RWPE2 (cell line): ENCODE data around the gene RFX7.

Experiments
- ATAC-seq: fragments of 200-7000 bp; cut with Tn5 transposase; 3 replicates; pipeline ENCODE4 v1.9.1; 2021; ENCODE audit warnings: low read depth
- DNase-seq: peaks from one replicate; pipeline ENCODE4 v3.0.0-alpha.2; 2020; ENCODE audit warnings: low spot score
- H3K27ac ChIP-seq: fragments of 450-650 bp; 2 replicates; pipeline ENCODE4 v1.5.1; 2017; ENCODE audit warnings: mild to moderate bottlenecking; ENCODE audit not compliant: poor library complexity, severe bottlenecking
- H3K27me3 ChIP-seq: fragments of 250-450 bp; sonication (Bioruptor Pico); 2 replicates; pipeline ENCODE4 v1.5.1; 2021; ENCODE audit warnings: mild to moderate bottlenecking, moderate library complexity; ENCODE audit not compliant: insufficient read depth, poor library complexity, severe bottlenecking
- H3K36me3 ChIP-seq: fragments of 250-450 bp; sonication (Bioruptor Pico); 2 replicates; pipeline ENCODE4 v1.5.1; 2020; ENCODE audit warnings: low read depth, mild to moderate bottlenecking, moderate library complexity
- H3K4me1 ChIP-seq: fragments of 250-450 bp; sonication (Bioruptor Pico); 2 replicates; pipeline ENCODE4 v1.5.1; 2021; ENCODE audit warnings: mild to moderate bottlenecking, moderate library complexity; ENCODE audit not compliant: insufficient read depth, poor library complexity, severe bottlenecking
- H3K4me3 ChIP-seq: fragments of 250-450 bp; sonication (Bioruptor Pico); 2 replicates; pipeline ENCODE4 v1.5.1; 2021; ENCODE audit warnings: mild to moderate bottlenecking, moderate library complexity; ENCODE audit not compliant: severe bottlenecking
- H3K9me3 ChIP-seq: fragments of 250-450 bp; sonication (Bioruptor Pico); 2 replicates; pipeline ENCODE4 v1.5.1; 2021; ENCODE audit warnings: mild to moderate bottlenecking, moderate library complexity; ENCODE audit not compliant: severe bottlenecking
- TF ChIP-seq, protein P1 (sequence below): fragments of 450-650 bp; IDR thresholded peaks from one replicate; pipeline ENCODE4 v1.5.1; 2017; ENCODE audit warnings: mild to moderate bottlenecking, moderate library complexity; ENCODE audit not compliant: poor library complexity, severe bottlenecking

RFX7 gene

DNA sequence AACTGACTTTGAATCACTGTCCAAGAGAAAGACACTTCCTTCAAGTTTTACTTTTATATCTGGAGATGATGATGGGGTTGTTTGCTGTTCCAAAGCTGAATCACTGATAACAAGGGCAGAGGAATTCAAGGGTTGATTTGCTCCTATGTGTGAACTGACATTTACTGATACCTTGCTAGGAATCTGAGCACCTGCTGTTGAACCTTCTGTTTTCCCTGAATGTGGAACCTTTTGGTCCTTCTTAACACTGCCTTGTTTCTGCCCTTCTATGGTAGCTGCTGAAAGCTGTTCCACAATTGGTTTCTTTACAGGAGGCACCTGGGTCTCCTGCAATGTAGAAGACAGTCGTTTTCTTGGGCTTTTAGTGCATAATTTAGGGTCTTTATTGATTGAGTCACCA lies 148.3 kb downstream of the RFX7 start:
- DNase-seq = no peak
- TF ChIP-seq, protein P1, sequence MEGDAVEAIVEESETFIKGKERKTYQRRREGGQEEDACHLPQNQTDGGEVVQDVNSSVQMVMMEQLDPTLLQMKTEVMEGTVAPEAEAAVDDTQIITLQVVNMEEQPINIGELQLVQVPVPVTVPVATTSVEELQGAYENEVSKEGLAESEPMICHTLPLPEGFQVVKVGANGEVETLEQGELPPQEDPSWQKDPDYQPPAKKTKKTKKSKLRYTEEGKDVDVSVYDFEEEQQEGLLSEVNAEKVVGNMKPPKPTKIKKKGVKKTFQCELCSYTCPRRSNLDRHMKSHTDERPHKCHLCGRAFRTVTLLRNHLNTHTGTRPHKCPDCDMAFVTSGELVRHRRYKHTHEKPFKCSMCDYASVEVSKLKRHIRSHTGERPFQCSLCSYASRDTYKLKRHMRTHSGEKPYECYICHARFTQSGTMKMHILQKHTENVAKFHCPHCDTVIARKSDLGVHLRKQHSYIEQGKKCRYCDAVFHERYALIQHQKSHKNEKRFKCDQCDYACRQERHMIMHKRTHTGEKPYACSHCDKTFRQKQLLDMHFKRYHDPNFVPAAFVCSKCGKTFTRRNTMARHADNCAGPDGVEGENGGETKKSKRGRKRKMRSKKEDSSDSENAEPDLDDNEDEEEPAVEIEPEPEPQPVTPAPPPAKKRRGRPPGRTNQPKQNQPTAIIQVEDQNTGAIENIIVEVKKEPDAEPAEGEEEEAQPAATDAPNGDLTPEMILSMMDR = no peak
- ATAC-seq = no peak
- Histone ChIP-seq H3K27ac (no peak overlapping the region), H3K4me1 (no peaks in the 10 kb centered on the region), H3K27me3 (no peaks in the 10 kb centered on the region), H3K4me3 (no peak overlapping the region), H3K9me3 (no peaks in the 10 kb centered on the region), H3K36me3 (peaks cover 94% of the 10 kb centered on the region)

DNA sequence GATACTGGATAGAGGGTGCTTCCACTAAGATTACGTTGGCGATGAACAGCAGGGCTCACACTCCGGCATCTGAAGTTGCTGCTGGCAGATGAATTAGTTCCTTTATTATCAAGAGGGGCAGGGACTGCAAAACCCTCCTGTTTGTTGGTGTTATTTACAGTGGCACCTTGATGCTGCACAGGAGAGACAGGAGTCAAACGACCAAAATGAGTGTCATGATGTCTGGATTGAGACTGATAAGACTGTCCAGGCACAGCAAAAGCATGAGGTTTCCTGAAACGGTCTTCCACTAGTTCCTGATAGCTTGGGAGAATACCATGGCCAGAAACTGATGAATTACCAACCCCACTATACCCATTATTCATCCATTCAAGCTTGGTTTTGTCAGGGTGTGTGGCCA lies 149.5 kb downstream of the RFX7 start:
- H3K27me3 ChIP-seq = no peaks in the 10 kb centered on the region
- H3K4me1 ChIP-seq = no peaks in the 10 kb centered on the region
- H3K36me3 ChIP-seq = peaks cover 92% of the 10 kb centered on the region
- TF ChIP-seq, protein P1 = no peak
- ATAC-seq = no peak
- no peak for DNase-seq
- H3K27ac ChIP-seq = no peak overlapping the region
- no peaks in the 10 kb centered on the region for H3K9me3 ChIP-seq
- H3K4me3 ChIP-seq = no peak overlapping the region

DNA sequence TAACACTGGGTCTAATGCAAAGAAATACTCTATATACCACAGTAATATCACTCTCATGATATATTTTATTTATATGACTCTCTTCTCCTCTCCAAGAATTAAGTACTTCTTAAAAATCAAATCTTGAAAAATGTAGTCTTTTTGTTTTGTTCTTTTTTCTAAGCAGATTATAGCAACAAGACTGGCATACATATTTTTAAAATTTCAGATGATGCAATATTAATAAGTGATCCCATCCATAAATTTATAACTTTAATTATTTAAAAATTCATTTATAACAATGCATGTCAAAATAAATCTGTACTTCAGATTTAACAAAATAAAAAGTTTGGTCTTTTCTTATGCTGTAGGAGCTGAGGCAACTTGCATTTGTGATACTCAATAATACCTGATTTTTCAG lies 155.3 kb downstream of the RFX7 start:
- Histone ChIP-seq H3K4me3 (no peak overlapping the region), H3K27ac (no peak overlapping the region), H3K27me3 (no peaks in the 10 kb centered on the region), H3K36me3 (peaks cover 52% of the 10 kb centered on the region), H3K9me3 (no peaks in the 10 kb centered on the region), H3K4me1 (no peaks in the 10 kb centered on the region)
- TF ChIP-seq, protein P1 = no peak
- ATAC-seq (no peak), DNase-seq (no peak)

DNA sequence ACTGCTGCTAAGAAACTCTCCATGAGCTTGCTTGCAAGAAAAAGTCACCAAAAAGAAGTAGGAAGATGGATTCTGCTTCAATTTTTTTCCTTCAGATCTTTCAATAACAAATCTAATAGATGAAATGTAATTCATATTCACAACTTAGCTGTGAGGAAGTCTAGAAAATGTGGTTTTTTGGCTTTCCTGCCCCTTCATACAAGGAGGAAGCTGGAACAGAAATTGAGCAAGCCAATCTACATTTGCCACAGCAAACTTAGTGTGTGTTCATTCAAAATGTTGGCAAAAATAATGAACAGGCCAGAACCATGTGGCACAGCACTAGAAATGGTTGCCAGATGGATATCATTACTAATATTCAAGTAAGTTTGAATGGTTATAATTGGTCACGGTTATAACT lies 157.1 kb downstream of the RFX7 start:
- ATAC-seq (no peak), DNase-seq (no peak)
- Histone ChIP-seq H3K9me3 (no peaks in the 10 kb centered on the region), H3K27ac (no peak overlapping the region), H3K4me3 (no peak overlapping the region), H3K4me1 (peaks cover 11% of the 10 kb centered on the region), H3K27me3 (no peaks in the 10 kb centered on the region), H3K36me3 (peaks cover 36% of the 10 kb centered on the region)
- TF ChIP-seq, protein P1 = no peak

DNA sequence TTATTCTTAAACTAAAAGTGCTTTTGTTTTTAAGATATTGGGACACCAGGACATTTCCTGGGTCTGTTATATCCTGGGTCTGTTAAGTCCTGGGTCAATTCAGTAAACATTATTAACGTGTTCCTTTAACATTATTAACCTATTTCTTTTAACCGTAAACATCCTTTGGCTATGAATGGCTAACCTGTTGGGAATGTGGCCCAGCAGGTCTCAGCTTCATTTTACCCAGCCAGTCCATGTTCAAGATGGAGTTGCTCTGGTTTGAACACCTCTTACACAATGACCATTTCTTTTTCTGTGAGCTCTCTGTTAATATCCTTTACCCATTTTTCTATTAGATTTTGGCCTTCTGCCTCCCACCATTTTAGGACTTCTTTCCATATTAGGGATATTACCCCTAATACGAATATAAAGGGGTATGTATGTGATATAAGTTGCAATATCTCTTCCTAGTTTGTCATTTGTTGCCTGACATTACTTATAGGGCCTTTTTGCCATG lies 161.4 kb downstream of the RFX7 start:
- H3K36me3 ChIP-seq = peaks cover 5% of the 10 kb centered on the region; the same call in 1 of the 2 replicates
- H3K4me1 ChIP-seq = peaks cover 13% of the 10 kb centered on the region
- DNase-seq (no peak), ATAC-seq (peak; percentile 64)
- H3K9me3 ChIP-seq = no peaks in the 10 kb centered on the region
- TF ChIP-seq, protein P1 = no peak
- no peak overlapping the region for H3K27ac ChIP-seq
- no peaks in the 10 kb centered on the region for H3K27me3 ChIP-seq
- H3K4me3 ChIP-seq = no peak overlapping the region
